GM23248 (cell line): Measurements from ENCODE around the gene AGFG2. TPM values are rescaled to one million over a fixed set of nuclear protein-coding genes. Genes with fewer than 3 reads are reported as not detected.

Experiments used
- DNase-seq: peaks from one replicate; pipeline ENCODE4 v3.0.0-alpha.2; 2015
- H2AFZ ChIP-seq: fragments of 200-600 bp; sonication (generic); 2 replicates; pipeline ENCODE4 v1.6.1; 2016; ENCODE audit warnings: antibody characterized with exemption
- H3F3A ChIP-seq: fragments of 200-600 bp; sonication (generic); 2 replicates; pipeline ENCODE4 v1.6.1; 2016; ENCODE audit warnings: mild to moderate bottlenecking, antibody characterized with exemption, mixed run types; ENCODE audit not compliant: insufficient read depth
- H3K27ac ChIP-seq: fragments of 200-600 bp; sonication (generic); 2 replicates; pipeline ENCODE4 v1.5.1; 2016; ENCODE audit warnings: mild to moderate bottlenecking
- H3K27me3 ChIP-seq: fragments of 200-600 bp; sonication (generic); replicated peaks from 2 replicates; pipeline ENCODE4 v1.6.1; 2016; ENCODE audit warnings: mild to moderate bottlenecking; ENCODE audit not compliant: insufficient read depth
- H3K36me3 ChIP-seq: fragments of 200-600 bp; sonication (generic); 2 replicates; pipeline ENCODE4 v1.6.1; 2016; ENCODE audit warnings: low read depth, mild to moderate bottlenecking
- H3K4me1 ChIP-seq: fragments of 200-600 bp; sonication (generic); 2 replicates; pipeline ENCODE4 v1.6.1; 2016; ENCODE audit warnings: mild to moderate bottlenecking; ENCODE audit not compliant: insufficient read depth
- H3K4me2 ChIP-seq: fragments of 200-600 bp; sonication (generic); one replicate; pipeline ENCODE4 v1.6.1; 2016; ENCODE audit warnings: mild to moderate bottlenecking; ENCODE audit not compliant: unreplicated experiment
- H3K4me3 ChIP-seq: fragments of 200-600 bp; sonication (generic); 2 replicates; pipeline ENCODE4 v1.5.1; 2016; ENCODE audit warnings: mild to moderate bottlenecking
- H3K79me2 ChIP-seq: fragments of 200-600 bp; sonication (generic); 2 replicates; pipeline ENCODE4 v1.6.1; 2016; ENCODE audit warnings: mild to moderate bottlenecking; ENCODE audit not compliant: insufficient read depth
- H3K9ac ChIP-seq: fragments of 200-600 bp; sonication (generic); 2 replicates; pipeline ENCODE4 v1.6.1; 2016; ENCODE audit warnings: mild to moderate bottlenecking
- H3K9me2 ChIP-seq: fragments of 200-600 bp; sonication (generic); 2 replicates; pipeline ENCODE4 v1.6.1; 2016; ENCODE audit warnings: mixed run types, mild to moderate bottlenecking, moderate library complexity; ENCODE audit not compliant: insufficient read depth
- H3K9me3 ChIP-seq: fragments of 200-600 bp; sonication (generic); one replicate; pipeline ENCODE4 v1.6.1; 2017; ENCODE audit warnings: low read depth
- H4K20me1 ChIP-seq: fragments of 200-600 bp; sonication (generic); 2 replicates; pipeline ENCODE4 v1.6.0; 2016; ENCODE audit not compliant: insufficient read depth
- EZH2 ChIP-seq: fragments of 200-600 bp; sonication (generic); IDR thresholded peaks from 2 replicates; pipeline ENCODE4 v1.6.1; 2018; ENCODE audit warnings: antibody characterized with exemption, mild to moderate bottlenecking; ENCODE audit not compliant: insufficient read depth, poor library complexity, severe bottlenecking
- EZH2phosphoT487 ChIP-seq: fragments of 200-600 bp; sonication (generic); IDR thresholded peaks from 2 replicates; pipeline ENCODE4 v1.6.1; 2018; ENCODE audit warnings: antibody characterized with exemption, moderate library complexity, mild to moderate bottlenecking, low read depth; ENCODE audit not compliant: insufficient read depth
- WGBS, 2 experiments: methylation state at CpG; one replicate each; pipeline ENCODE4 v1.1.6; 2015 to 2017; ENCODE audit warnings: low lambda C conversion rate in 2 of 2, low coverage in 1 of 2; ENCODE audit errors: missing lambda C conversion rate in 2 of 2; 5-methylcytosine and 5-hydroxymethylcytosine counted together
- in situ Hi-C: fragments of 300-500 bp; cut with MboI; formaldehyde crosslinking; loops from 2 replicates; pipeline ENCODE4 v1.15.0; 2020
- polyA plus RNA-seq: library from polyadenylated mRNA; unstranded; fragments of >200 nt; fragmentation: Nextera tagmentation; extraction: Ambion mirVana; gene quantifications from 2 replicates; pipeline ENCODE4 v1.2.1, GENCODE V29; 2016
- total RNA-seq: library from RNA; depleted of rRNA; stranded (reverse); fragments of >200 nt; shearing (Covaris generic); gene quantifications from 2 replicates; pipeline ENCODE4 v1.2.3, GENCODE V29; 2014

AGFG2 gene
- total and polyA plus RNA-seq, 2 experiments from 2014 or later: 4.8 to 6.5 TPM

GRCh38 chr7:100544967-100545359 is 6.0 kb downstream of the AGFG2 start:
- no peak overlapping the region for H3K9ac ChIP-seq
- H3K4me3 ChIP-seq: no peak overlapping the region
- H4K20me1 ChIP-seq: no peaks in the 10 kb centered on the region
- DNase-seq: peak; percentile 15
- peaks cover 32% of the 10 kb centered on the region for H3F3A ChIP-seq
- peak overlapping the region; percentile 51 for H2AFZ ChIP-seq
- H3K4me2 ChIP-seq: peak overlapping the region; percentile 66
- no peaks in the 10 kb centered on the region for H3K9me2 ChIP-seq
- H3K36me3 ChIP-seq: no peaks in the 10 kb centered on the region
- in situ Hi-C loops: no loop called here
- peaks cover 29% of the 10 kb centered on the region for H3K4me1 ChIP-seq
- WGBS, 2 experiments: 86 to 94% methylated on average over 1 of the region's 1 CpG
- TF ChIP-seq EZH2phosphoT487 (no peak), EZH2 (no peak)
- H3K9me3 ChIP-seq: no peaks in the 10 kb centered on the region
- no peaks in the 10 kb centered on the region for H3K27me3 ChIP-seq
- peaks cover 8% of the 10 kb centered on the region for H3K79me2 ChIP-seq
- H3K27ac ChIP-seq: peak overlapping the region; percentile 64

- Histone ChIP-seq H3K4me1 (peaks cover 29% of the 10 kb centered on the region), H4K20me1 (no peaks in the 10 kb centered on the region), H3K79me2 (peaks cover 8% of the 10 kb centered on the region), H3K27me3 (no peaks in the 10 kb centered on the region), H3F3A (peaks cover 32% of the 10 kb centered on the region), H3K9ac (peak overlapping the region; percentile 27; the same call in 1 of the 2 replicates), H2AFZ (peak overlapping the region; percentile 51), H3K4me3 (peak overlapping the region; percentile 23), H3K9me2 (no peaks in the 10 kb centered on the region), H3K4me2 (peak overlapping the region; percentile 66), H3K27ac (peak overlapping the region; percentile 64), H3K36me3 (no peaks in the 10 kb centered on the region), H3K9me3 (no peaks in the 10 kb centered on the region)
- WGBS, 2 experiments: 29 to 30% methylated on average over 3 of the region's 3 CpGs
- in situ Hi-C loops: no loop called here
- peak; percentile 90 for DNase-seq
- TF ChIP-seq EZH2phosphoT487: no peak
- TF ChIP-seq EZH2: no peak
These were observed 6.5 kb downstream of the AGFG2 start for GRCh38 chr7:100545360-100546128.

- no peaks in the 10 kb centered on the region for H3K9me2 ChIP-seq
- TF ChIP-seq EZH2phosphoT487 (no peak), EZH2 (no peak)
- peaks cover 29% of the 10 kb centered on the region for H3K4me1 ChIP-seq
- H3K27me3 ChIP-seq: no peaks in the 10 kb centered on the region
- no peak overlapping the region for H3K4me3 ChIP-seq
- peak overlapping the region; percentile 27 for H3K9ac ChIP-seq
- peak overlapping the region; percentile 64 for H3K27ac ChIP-seq
- H3K4me2 ChIP-seq: peak overlapping the region; percentile 66
- peaks cover 32% of the 10 kb centered on the region for H3F3A ChIP-seq
- no peak for DNase-seq
- no peaks in the 10 kb centered on the region for H4K20me1 ChIP-seq
- H2AFZ ChIP-seq: peak overlapping the region; percentile 51
- H3K9me3 ChIP-seq: no peaks in the 10 kb centered on the region
- WGBS, 2 experiments: 80 to 85% methylated on average over 10 of the region's 10 CpGs
- in situ Hi-C loops: no loop called here
- H3K36me3 ChIP-seq: no peaks in the 10 kb centered on the region
- peaks cover 8% of the 10 kb centered on the region for H3K79me2 ChIP-seq
These were observed 7.3 kb downstream of the AGFG2 start for GRCh38 chr7:100546129-100546925.

GRCh38 chr7:100546926-100547800 is 8.2 kb downstream of the AGFG2 start:
- H3F3A ChIP-seq: peaks cover 32% of the 10 kb centered on the region
- H3K4me1 ChIP-seq: peaks cover 29% of the 10 kb centered on the region
- no peak for DNase-seq
- H3K79me2 ChIP-seq: peaks cover 8% of the 10 kb centered on the region
- H2AFZ ChIP-seq: no peak overlapping the region
- no peaks in the 10 kb centered on the region for H3K36me3 ChIP-seq
- H3K9ac ChIP-seq: peak overlapping the region; percentile 27
- TF ChIP-seq EZH2: no peak
- TF ChIP-seq EZH2phosphoT487: no peak
- H3K27ac ChIP-seq: 0 out of 2 replicates have a peak overlapping the region, but pooled peaks have one; percentile 64
- in situ Hi-C loops: no loop called here
- H3K9me2 ChIP-seq: no peaks in the 10 kb centered on the region
- 80 to 81% methylated on average over 8 to 9 of the region's 9 CpGs for WGBS, 2 experiments
- no peaks in the 10 kb centered on the region for H3K9me3 ChIP-seq
- no peaks in the 10 kb centered on the region for H4K20me1 ChIP-seq
- no peaks in the 10 kb centered on the region for H3K27me3 ChIP-seq
- no peak overlapping the region for H3K4me2 ChIP-seq
- no peak overlapping the region for H3K4me3 ChIP-seq
